GM18858 (cell line): ENCODE data around the gene C21orf58.
"Not testable (repeated sequence)": the region's sequence is repeated elsewhere in the genome, so short reads cannot be mapped to it uniquely, and the experiment has no call there.

Experiments used
- ATAC-seq: cut with Tn5 transposase; IDR thresholded peaks from one replicate; pipeline ENCODE4 v1.9.1; 2021; ENCODE audit not compliant: unreplicated experiment

Gene C21orf58

DNA sequence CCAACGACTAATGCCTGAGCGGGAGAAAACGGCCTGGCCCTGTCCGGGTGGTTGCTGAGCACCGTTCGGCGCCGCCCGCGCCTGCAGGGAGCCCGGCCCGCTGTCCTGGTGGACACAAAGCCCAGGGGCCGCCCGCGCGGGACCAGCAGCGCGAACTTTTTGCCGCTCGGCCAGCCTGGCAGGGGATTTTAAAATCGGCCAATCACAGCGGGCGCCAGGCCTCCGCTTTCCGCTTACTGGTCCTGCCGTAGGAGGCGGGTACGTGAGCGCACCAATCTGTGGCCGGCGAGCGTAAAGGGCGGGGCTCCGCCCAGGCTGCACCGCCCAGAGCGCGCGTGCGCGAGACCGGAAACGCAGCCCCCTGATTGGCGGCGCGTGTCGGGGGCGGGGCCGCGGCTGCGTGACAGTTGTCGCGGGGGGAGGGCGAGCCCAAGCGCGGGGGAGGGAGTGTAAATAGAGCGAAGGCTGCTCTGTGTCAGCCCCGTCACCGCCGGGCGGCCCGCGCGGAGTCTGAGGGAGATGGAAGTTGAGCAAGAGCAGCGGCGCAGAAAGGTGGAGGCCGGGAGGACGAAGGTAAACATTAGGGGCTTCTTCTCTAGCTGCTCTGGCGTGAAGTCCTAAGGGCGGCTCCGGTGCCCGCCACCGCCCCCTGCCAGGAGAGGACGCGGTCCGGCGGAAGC is at the start of gene C21orf58, which contains the start of gene PCNT:
TSS of gene C21orf58 (minus strand) at position 161 of the 680 bp plus-strand sequence. CDS start 1,132 bp downstream, outside the sequence.
TSS of gene PCNT (plus strand) at position 447 of the 680 bp plus-strand sequence. CDS start at position 520, 73 bp downstream.
- ATAC-seq: peak; percentile 76

DNA sequence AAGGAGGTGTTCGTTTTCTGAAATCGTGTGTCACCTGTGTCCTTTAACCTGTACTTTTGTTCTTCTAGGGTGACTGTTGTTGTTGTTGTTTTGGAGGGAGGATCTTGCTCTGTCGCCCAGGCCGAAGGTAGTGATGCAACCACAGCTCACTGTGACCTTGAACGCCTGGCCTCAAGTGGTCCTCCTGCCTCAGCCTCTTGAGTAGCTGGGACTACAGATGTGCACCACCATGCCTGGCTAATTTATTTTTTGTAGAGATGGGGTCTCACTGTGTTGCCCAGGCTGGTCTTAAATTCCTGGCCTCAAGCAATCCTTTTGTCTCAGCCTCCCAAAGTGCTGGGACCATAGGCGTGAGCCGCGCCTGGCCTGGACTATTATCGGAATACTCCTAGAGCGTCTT is 49.3 kb upstream of the C21orf58 start:
- not testable (repeated sequence) for ATAC-seq

DNA sequence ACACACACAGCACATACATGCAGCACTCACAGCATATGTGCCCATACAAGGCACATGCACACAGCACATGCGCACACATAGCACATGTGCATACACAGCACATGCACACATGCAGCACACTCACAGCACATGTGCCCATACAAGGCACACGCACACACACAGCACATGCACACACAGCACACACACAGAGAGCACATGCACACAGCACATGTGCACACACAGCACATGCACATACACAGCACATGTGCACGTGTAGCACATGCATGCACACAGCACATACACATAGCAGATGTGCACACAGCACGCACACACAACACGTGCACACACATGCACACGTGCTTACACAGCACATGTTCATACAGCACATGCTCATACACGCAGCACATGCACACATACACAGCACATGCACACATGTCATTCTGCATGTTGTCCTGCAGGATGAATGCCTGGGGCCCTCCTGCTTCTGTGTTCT is 48.4 kb upstream of the C21orf58 start:
- ATAC-seq: no peak

DNA sequence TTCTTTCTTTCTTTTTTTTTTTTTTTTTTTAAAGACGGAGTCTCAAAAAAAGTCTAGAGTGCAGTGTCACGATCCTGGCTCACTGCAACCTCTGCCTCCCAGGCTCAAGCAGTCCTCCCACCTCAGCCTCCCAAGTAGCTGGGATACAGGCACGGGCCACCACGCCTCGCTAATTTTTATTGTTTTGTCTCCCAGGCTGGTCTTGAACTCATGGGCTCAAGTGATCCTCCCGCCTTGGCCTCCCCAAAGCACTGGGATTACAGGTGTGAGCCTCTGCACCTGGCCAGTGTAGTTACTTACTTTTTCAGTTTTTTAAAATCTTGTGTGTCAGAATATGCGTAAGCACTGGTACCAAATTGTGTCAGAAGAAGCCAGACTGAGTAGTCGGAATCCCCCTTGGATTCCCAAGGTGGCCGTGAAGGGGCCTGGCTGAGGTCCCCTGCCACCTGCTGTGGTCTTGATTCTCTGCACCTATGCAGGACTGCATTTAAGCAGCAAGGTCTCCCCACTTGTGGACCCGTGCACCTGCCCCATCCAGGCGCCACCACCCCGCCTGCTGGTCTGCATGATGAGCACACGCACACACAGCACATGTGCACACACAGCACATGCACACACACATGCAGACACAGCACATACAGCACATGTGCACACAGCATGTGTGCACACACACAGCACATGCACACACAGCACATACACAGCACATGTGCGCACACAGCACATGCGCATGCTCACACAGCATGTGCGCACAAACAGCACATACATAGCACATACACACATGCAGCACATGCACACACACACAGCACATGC is 47.7 kb upstream of the C21orf58 start:
- no peak for ATAC-seq

DNA sequence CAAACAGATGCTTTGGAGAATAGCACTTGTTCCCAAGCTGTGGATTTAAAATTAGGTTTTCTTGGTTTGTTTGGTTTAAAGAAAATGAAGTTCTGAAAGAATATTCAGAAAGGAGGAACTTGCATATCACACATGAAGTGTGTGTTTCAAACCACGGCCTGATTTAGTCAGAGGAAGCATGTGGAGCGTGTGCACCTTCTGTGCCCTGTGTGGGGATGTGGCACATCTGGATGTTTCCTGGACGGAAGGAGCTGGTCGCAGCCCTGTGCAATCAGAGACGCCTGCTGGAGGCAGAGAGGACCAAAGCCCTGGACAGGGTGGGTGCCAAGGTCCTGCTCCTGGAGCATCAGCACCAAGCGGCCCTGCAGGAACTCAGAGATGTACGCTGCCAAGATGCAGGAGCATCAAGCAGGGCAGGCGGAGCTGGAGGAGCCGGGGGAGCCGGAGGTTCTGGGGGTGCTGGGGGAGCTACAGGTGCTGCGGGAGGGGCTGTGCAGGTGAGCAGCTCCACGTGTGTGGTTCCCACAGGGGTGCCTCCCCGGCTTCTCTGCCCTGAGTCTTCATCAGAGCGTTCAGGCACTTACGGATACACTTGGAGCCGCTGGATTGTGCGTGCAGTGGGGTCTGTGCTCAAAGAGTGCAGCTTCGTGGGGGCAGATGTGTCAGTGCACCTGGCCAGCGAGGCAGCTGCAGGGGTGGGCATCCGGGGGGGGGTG is 46.0 kb upstream of the C21orf58 start:
- ATAC-seq: no peak

DNA sequence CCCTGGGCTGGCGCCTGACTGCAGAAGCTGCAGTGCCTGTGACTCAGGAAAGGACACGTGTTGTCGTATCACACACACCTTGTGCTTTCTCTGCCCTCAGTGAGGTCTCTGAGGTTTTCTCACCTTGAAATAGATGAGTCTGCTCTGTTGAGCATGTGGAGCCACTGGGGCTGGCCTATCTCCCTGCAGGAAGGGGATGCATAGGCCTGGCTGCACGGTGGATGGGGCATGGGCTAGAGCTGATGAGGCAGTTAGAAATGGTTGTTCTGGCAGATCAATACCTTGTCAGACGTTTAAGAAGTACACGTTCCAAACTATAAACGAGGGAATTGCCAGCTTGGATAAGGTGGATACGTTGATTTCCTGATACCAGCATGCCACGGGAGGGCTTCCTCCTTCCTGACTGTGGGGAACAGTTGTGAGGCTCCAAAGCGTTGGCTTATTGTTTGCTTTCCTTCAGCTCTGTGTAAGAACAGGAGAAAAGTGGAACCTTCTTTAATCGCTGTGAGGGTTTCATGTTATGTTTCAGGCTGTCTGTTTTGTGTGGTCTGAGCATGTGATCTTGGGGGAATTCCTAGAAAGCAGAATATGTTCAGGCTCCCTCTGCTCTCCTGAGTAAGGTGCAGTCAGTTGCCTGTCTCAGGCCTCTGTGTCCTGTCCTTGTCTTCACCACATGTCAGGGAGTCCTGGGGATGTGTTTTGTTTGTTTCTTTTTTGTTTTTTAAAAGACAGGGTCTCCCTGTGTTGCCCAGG is 45.0 kb upstream of the C21orf58 start:
- ATAC-seq: peak; percentile 38

DNA sequence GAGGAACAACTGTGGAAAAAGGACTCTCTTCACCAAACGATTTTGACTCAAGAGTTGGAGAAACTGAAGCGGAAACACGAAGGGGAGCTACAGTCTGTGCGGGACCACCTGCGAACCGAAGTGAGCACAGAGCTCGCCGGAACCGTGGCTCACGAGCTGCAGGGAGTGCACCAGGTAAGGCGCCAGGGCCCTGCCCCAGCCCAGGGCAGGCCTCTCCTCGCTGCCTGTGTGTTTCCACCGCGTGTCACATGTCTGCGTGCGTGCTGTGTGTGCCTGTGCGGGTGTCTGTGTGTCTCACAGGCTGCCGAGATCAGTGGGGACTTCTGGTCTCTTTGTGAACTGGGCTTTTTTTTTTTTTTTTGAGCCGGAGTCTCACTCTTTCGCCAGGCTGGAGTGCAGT is 43.3 kb upstream of the C21orf58 start:
- ATAC-seq: no peak

DNA sequence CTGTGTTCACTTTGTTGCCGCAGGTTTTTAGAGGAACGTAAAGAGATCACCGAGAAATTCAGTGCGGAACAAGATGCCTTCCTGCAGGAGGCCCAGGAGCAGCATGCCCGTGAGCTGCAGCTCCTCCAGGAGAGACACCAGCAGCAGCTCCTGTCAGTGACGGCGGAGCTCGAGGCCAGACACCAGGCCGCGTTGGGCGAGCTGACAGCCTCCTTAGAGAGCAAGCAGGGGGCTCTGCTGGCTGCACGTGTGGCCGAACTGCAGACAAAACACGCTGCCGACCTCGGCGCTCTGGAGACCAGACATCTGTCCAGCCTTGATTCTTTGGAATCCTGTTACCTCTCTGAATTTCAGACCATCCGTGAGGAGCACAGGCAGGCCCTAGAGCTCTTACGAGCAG is 42.9 kb upstream of the C21orf58 start:
- no peak for ATAC-seq

DNA sequence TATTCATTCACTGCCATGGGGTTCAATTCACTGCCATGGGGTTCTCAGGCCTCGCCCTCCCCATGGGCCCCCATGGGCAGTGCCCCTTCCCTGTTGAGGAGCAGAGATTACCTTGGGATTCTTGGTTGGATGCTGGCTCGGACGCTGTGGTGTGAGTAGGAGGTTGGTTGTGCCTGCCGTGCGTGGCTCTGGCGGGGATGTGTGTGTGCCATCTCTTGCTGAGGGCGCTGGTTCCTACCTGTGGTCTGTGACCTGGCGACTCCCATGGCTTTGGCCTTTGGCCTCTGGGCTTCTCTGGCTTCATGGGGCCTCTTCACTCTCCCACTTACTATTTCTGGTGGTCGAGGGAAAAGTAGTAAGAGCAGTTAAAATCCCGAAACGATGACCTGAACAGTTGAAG is 42.4 kb upstream of the C21orf58 start:
- ATAC-seq: no peak

DNA sequence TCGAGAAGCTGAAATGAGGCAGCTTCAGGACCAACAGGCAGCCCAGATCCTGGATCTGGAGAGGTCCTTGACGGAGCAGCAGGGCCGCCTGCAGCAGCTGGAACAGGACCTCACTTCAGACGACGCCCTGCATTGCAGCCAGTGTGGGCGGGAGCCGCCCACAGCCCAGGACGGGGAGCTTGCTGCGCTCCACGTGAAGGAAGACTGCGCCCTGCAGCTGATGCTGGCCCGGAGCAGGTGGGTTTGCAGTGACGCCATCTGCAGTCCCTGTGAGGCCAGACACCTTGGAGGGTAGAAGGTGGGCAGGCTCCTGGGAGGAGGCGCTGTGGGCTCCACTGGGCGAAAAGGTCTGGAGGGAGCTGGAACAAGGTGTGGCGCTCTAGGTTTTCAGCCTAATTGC is 40.0 kb upstream of the C21orf58 start:
- no peak for ATAC-seq

DNA sequence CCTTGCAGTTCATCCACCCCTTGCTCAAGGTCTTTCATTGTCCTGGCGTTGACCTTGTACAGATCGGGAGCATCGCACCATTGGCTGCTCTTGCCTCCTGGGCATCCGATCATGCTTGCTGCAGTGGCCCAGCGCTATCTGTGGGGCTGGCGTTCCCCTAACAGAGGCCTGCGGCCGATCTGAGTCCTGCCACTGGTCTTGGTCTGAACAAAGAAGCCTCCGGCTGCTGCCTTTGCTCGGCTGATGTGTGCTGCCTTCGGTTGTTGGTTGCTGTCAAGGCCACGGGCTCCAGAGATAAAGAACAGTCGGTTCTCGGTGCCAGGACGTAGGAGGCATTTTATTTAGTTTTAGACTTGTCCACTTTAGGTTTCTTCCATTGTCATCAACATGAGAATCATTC is 39.3 kb upstream of the C21orf58 start:
- ATAC-seq: no peak

DNA sequence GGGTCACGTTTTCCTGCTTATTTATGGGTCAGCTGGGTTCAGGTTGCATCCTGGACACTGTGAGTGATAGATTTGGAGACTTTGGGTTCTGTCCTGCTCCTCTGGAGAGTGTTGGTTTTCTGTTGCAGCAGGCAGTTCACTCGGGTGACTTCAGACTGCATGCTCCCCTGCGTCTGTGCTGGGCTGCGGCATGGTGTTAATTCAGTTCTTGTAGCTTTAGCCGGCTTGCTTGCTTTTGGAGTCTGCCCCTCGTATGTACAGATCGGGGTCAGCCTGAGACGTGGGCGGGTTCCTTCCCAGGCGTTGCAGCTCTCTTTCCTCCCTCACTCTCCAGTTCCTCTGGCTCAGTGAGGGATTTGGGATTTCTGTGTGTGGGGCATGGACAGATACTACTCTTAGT is 38.3 kb upstream of the C21orf58 start:
- no peak for ATAC-seq

DNA sequence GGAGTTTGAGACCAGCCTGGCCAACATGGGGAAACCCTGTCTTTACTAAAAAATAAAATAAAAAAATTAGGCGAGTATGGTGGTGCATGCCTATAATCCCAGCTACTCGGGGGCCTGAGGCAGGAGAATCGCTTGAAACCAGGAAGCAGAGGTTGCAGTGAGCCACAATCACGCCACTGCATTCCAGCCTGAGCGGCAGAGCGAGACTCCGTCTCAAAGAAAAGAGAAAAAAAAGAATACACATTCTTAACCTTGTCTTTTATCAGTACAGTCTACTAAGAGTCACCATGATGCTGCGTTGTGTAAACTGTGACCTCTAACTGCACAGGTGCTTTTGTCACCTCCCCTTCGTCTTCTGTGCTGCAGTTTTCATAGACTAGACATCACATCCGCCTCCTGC is 37.5 kb upstream of the C21orf58 start:
- no peak for ATAC-seq

DNA sequence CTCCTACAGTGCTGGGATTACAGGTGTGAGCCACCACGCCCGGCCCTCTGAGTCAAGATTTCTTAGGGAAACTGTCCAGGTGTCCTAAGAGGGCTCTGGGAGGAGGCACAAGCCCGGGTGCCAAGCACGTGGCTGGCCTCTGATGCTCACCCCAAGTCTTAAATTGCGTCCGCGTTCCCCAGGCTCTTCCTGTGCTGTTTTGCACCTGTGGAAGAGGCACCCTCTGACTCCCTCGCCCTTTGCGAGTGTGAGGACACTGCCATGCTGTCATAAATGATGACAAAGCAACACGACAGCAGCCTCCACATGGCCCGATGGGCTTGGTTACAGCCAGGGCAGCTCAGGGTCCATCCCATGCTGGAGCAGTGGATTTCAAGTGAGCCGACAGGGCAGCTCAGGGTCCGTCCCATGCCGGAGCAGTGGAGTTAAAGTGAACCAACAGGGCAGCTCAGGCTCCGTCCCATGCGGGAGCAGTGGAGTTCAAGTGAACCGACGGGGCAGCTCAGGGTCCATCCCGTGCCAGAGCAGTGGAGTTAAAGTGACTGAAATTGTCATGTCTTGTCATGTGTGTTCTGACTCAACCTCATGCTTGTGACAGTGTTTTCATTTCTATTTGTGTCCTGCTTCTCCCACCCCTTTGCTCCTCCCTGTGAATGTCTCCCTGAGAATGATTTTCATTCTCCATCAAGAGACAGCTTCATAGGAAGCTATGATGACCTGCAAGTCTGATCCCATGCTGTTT is 34.2 kb upstream of the C21orf58 start:
- ATAC-seq: no peak

DNA sequence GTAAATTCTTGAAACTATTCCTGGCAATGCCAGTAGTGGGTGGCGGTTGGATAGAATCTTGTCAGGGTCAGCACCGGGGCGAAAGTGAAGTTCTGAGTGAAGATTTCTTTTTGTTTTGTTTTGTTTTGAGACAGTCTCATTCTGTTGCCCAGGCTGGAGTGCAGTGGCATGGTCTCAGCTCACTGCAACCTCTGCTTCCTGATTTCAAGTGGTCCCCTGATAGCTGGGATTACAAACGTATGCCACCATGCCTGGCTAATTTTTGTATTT is 33.6 kb upstream of the C21orf58 start:
- ATAC-seq: no peak

DNA sequence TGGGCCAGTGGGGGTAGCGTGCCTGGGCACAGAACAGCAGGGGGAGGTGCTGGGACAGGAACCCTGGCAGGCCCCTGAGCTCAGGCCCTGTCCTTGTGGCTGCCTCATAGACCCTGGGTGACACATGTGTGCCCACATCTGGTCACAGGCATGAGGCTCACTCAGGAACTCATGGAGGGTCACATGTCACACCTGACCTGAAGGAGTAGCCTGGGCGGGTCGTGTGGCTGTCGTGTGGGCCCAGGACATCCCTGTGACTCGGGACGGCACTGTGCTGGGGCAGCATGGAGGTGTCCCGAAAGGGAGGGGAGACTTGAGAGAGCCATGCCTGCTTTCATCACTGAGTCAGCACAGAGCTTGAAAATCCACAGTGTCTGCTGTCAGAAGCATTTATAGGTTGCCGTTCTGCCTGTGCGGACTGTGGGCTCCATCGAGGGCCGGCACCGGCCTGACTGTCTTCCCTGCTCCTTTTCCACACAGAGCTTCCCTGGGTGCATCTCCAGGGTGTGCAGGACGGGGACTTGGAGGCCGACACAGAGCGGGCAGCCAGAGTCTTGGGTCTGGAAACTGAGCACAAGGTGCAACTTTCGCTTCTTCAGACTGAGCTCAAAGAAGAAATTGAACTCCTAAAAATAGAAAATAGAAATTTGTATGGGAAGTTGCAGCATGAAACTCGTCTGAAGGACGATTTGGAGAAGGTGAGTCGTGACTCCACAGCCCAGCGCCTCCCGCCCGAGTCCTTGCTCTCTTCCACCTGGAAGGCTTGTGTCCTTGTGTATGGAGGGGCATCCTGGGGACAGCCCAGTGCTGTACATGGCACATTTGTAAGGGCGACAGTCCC is 33.0 kb upstream of the C21orf58 start:
- no peak for ATAC-seq

DNA sequence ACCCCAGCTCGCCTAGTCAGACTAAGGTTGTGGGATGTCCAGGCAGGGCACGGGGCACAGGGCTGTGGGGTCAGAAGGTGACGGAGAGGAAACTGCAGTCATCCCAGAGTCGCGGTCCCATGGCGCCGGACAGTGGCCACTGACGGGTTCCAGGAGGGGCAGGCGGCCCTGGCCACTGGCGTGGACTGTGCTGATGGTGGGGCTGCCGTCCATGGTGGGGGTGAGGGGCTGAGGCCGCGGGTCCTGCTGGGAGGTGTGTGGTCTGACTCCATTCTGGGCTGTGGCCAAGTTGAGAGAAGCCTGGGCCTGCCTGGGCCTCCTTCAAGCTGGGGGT is 32.3 kb upstream of the C21orf58 start:
- ATAC-seq: no peak

DNA sequence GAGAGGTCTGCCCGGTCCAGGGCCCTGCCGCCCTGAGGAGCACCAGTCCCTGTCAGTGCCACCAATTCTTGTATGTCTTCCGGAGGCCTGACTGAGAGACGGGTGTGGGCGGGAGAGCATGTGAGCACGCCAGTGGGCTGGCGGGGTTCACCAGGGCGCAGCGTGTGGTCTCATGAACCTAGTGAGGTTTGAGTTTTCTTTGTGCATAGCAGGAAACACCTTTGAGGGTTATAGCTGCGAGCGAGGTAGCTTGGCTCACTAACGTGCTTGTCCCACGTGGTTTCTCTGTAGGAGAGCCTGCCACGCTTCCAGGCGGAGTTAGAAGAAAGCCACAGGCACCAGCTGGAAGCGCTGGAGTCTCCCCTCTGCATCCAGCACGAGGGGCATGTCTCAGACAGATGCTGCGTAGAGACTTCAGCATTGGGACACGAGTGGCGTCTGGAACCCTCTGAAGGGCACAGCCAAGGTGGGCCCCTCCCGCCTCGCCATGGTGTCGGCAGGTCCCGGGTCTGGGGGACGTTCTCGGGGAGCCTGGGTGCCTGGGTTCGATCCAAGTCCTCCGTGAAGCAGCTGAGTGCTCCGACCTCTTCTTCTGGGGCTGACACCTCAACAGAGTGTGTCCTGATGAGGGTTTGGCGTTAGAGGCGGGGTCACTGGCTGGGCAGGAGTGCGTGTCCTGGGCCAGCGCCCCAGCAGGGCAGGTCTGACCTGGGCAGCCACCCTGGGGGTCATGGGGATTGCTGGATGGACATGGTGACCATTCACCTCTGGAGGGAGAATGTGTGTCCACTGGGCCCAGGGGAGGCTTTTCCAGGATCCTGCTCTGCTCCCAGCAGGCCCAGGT is 31.7 kb upstream of the C21orf58 start:
- ATAC-seq: no peak

DNA sequence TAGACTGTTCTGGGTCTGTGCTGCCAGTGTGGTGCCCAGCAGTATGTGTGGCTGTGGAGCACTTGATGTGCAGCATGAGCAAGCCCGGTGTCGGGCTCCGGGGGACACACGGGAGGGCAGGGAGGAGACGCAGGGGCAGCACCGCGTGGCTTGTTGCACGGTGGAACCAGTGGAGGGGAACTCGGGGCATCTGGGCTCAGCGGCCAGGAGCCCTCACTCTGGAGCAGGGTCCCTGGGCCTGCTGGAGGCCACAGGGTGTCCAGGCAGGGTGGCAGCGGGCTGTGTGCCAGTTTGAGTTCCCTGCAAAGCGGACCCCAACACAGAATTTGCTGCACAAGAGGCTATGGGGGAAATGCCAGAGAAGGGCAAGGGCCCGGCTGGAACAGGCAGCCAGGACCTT is 30.8 kb upstream of the C21orf58 start:
- ATAC-seq: no peak
